ENCODE data around the gene TNFRSF1B.

The TNFRSF1B gene

GRCh38 chr1:12148958-12149790, 17.6 kb upstream of the TNFRSF1B start:
- Histone ChIP-seq H3K4me2 (ENCODE audit: low read depth, low read length) (no peak overlapping the region), H3K79me2 (ENCODE audit: low read length) (no peaks in the 10 kb centered on the region), H3K9me3 (replicated peaks; ENCODE audit: insufficient read depth, low read length) (no peaks in the 10 kb centered on the region), H3K4me1 (ENCODE audit: low read length) (peaks cover 12% of the 10 kb centered on the region), H3K9me2 (replicated peaks; ENCODE audit: insufficient read depth, low read length) (no peaks in the 10 kb centered on the region), H3K27me3 (replicated peaks; ENCODE audit: insufficient read depth, low read length) (peaks cover 4% of the 10 kb centered on the region), H2AFZ (ENCODE audit: low read length) (no peak overlapping the region), H3K9ac (ENCODE audit: low read length) (no peak overlapping the region), H3K4me3 (ENCODE audit: low read length) (no peak overlapping the region), H3K27ac (ENCODE audit: low read length) (no peak overlapping the region), H3F3A (ENCODE audit: insufficient read depth, low read length) (no peaks in the 10 kb centered on the region), H4K20me1 (ENCODE audit: insufficient read depth, low read length) (no peaks in the 10 kb centered on the region), H3K36me3 (replicated peaks; ENCODE audit: insufficient read depth, low read length) (no peaks in the 10 kb centered on the region)
- DNase-seq: no peak
- no peak for TF ChIP-seq EZH2phosphoT487 (IDR thresholded peaks at IDR 0.05; ENCODE audit: low read length)
- no peak for TF ChIP-seq CTCF (IDR thresholded peaks at IDR 0.05; ENCODE audit: low read length)
- TF ChIP-seq EZH2 (optimal IDR thresholded peaks at IDR 0.05; ENCODE audit: low read depth, low read length): no peak

- no peak overlapping the region for H3K27ac ChIP-seq (ENCODE audit: low read length)
- H3K4me3 ChIP-seq (ENCODE audit: low read length): no peak overlapping the region
- H3K79me2 ChIP-seq (ENCODE audit: low read length): no peaks in the 10 kb centered on the region
- TF ChIP-seq EZH2phosphoT487 (IDR thresholded peaks at IDR 0.05; ENCODE audit: low read length) (no peak), EZH2 (optimal IDR thresholded peaks at IDR 0.05; ENCODE audit: low read depth, low read length) (no peak), CTCF (IDR thresholded peaks at IDR 0.05; ENCODE audit: low read length) (no peak)
- H3F3A ChIP-seq (ENCODE audit: insufficient read depth, low read length): no peaks in the 10 kb centered on the region
- no peak for DNase-seq
- no peaks in the 10 kb centered on the region for H3K9me3 ChIP-seq (replicated peaks; ENCODE audit: insufficient read depth, low read length)
- no peaks in the 10 kb centered on the region for H3K36me3 ChIP-seq (replicated peaks; ENCODE audit: insufficient read depth, low read length)
- H3K9me2 ChIP-seq (replicated peaks; ENCODE audit: insufficient read depth, low read length): no peaks in the 10 kb centered on the region
- peaks cover 12% of the 10 kb centered on the region for H3K4me1 ChIP-seq (ENCODE audit: low read length)
- peaks cover 4% of the 10 kb centered on the region for H3K27me3 ChIP-seq (replicated peaks; ENCODE audit: insufficient read depth, low read length)
- no peaks in the 10 kb centered on the region for H4K20me1 ChIP-seq (ENCODE audit: insufficient read depth, low read length)
- H3K4me2 ChIP-seq (ENCODE audit: low read depth, low read length): no peak overlapping the region
- H2AFZ ChIP-seq (ENCODE audit: low read length): no peak overlapping the region
- no peak overlapping the region for H3K9ac ChIP-seq (ENCODE audit: low read length)
Measured at GRCh38 chr1:12149791-12150175, 17.0 kb upstream of the TNFRSF1B start.

- no peak for TF ChIP-seq CTCF (IDR thresholded peaks at IDR 0.05; ENCODE audit: low read length)
- TF ChIP-seq EZH2phosphoT487 (IDR thresholded peaks at IDR 0.05; ENCODE audit: low read length): no peak
- TF ChIP-seq EZH2 (optimal IDR thresholded peaks at IDR 0.05; ENCODE audit: low read depth, low read length): no peak
- H3K4me2 ChIP-seq (ENCODE audit: low read depth, low read length): no peak overlapping the region
- no peak for DNase-seq
- H4K20me1 ChIP-seq (ENCODE audit: insufficient read depth, low read length): no peaks in the 10 kb centered on the region
- H2AFZ ChIP-seq (ENCODE audit: low read length): no peak overlapping the region
- no peaks in the 10 kb centered on the region for H3K9me2 ChIP-seq (replicated peaks; ENCODE audit: insufficient read depth, low read length)
- H3K36me3 ChIP-seq (replicated peaks; ENCODE audit: insufficient read depth, low read length): no peaks in the 10 kb centered on the region
- H3K27me3 ChIP-seq (replicated peaks; ENCODE audit: insufficient read depth, low read length): peaks cover under 1% of the 10 kb centered on the region; the same call in 1 of the 2 replicates
- no peaks in the 10 kb centered on the region for H3K9me3 ChIP-seq (replicated peaks; ENCODE audit: insufficient read depth, low read length)
- H3F3A ChIP-seq (ENCODE audit: insufficient read depth, low read length): no peaks in the 10 kb centered on the region
- H3K4me1 ChIP-seq (ENCODE audit: low read length): peaks cover 12% of the 10 kb centered on the region
- no peaks in the 10 kb centered on the region for H3K79me2 ChIP-seq (ENCODE audit: low read length)
- no peak overlapping the region for H3K27ac ChIP-seq (ENCODE audit: low read length)
- H3K4me3 ChIP-seq (ENCODE audit: low read length): no peak overlapping the region
- H3K9ac ChIP-seq (ENCODE audit: low read length): no peak overlapping the region
Measured at GRCh38 chr1:12150456-12151200, 16.2 kb upstream of the TNFRSF1B start.
